Measurements from ENCODE around the gene ZNF560.

Gene ZNF560

GRCh38 chr19:9528757-9529336 is 30.4 kb upstream of the ZNF560 start:
- TF ChIP-seq, protein P1, sequence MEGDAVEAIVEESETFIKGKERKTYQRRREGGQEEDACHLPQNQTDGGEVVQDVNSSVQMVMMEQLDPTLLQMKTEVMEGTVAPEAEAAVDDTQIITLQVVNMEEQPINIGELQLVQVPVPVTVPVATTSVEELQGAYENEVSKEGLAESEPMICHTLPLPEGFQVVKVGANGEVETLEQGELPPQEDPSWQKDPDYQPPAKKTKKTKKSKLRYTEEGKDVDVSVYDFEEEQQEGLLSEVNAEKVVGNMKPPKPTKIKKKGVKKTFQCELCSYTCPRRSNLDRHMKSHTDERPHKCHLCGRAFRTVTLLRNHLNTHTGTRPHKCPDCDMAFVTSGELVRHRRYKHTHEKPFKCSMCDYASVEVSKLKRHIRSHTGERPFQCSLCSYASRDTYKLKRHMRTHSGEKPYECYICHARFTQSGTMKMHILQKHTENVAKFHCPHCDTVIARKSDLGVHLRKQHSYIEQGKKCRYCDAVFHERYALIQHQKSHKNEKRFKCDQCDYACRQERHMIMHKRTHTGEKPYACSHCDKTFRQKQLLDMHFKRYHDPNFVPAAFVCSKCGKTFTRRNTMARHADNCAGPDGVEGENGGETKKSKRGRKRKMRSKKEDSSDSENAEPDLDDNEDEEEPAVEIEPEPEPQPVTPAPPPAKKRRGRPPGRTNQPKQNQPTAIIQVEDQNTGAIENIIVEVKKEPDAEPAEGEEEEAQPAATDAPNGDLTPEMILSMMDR (IDR thresholded peaks at IDR 0.05; ENCODE audit: low read depth, low read length): no peak
- DNase-seq (ENCODE audit: extremely low read depth, low read depth): no peak

DNA sequence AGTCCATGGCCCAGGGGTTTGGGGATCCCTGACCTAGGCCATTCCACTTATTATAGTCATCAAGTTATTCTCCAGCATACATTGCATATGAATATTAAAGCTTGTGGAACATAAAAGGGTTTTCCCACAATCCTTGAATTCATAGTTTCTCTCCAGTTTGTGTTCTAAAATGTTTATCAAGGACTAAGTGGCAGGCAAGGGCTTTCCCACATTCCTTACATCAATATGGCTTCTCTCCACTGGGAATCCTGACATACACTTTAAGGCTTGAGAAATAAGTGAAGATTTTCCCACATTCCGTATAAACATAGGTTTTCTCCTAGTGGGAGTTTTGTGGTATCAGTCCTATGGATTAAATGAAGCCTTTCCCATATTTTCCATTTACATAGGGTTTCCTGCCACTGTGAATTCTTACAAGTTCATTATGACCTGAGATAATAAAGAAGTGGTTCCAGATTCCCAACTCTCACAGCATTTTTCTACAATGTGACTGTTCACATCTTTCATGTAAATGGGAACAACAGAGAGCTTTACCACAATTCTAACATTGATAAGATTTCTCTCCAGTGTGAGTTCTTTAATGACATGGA is 25.6 kb upstream of the ZNF560 start:
- TF ChIP-seq, protein P1 (IDR thresholded peaks at IDR 0.05; ENCODE audit: low read depth, low read length): no peak
- no peak for DNase-seq (ENCODE audit: extremely low read depth, low read depth)

DNA sequence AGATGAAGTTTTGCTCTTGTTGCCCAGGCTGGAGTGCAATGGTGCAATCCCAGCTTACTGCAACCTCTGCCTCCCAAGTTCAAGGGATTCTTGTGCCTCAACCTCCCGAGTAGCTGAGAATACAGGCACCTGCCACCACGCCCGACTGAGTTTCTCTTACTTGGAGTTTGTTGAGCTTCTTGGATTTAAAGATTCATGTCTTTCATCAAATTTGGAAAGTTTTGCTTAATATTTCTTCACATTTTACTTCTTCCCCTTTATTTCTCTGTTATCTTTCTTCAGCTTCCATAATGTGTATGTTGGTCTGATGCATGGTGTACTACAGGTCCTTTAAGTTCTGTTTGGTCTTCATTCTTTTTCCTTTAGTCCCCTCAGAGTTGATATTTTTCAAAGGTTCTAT is 8.9 kb upstream of the ZNF560 start:
- no peak for DNase-seq (ENCODE audit: extremely low read depth, low read depth)
- TF ChIP-seq, protein P1 (IDR thresholded peaks at IDR 0.05; ENCODE audit: low read depth, low read length): no peak

GRCh38 chr19:9500796-9501195 is 2.4 kb upstream of the ZNF560 start:
- no peak for DNase-seq (ENCODE audit: extremely low read depth, low read depth)
- TF ChIP-seq, protein P1 (IDR thresholded peaks at IDR 0.05; ENCODE audit: low read depth, low read length): no peak

GRCh38 chr19:9494096-9494495 is 4.3 kb downstream of the ZNF560 start:
- DNase-seq (ENCODE audit: extremely low read depth, low read depth): no peak
- TF ChIP-seq, protein P1 (IDR thresholded peaks at IDR 0.05; ENCODE audit: low read depth, low read length): no peak

GRCh38 chr19:9487016-9487415 is 11.4 kb downstream of the ZNF560 start:
- no peak for DNase-seq (ENCODE audit: extremely low read depth, low read depth)
- TF ChIP-seq, protein P1 (IDR thresholded peaks at IDR 0.05; ENCODE audit: low read depth, low read length): no peak

DNA sequence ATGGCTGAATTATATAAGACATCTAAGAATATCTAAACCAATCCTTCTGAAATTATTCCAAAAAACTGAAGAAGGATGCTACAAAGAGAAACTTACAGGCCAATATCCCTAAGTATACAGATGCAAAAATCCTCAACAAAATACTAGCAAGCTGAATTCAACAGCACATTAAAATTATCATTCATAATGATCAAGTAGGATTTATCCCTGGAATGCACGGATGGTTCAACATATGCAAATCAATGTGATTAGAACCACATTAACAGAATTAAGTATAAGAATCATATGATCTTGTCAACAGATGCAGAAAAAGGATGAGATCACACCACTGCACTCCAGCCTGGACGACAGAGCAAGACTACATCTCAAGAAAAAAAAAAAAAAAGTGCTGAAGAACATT is 13.3 kb downstream of the ZNF560 start:
- no peak for DNase-seq (ENCODE audit: extremely low read depth, low read depth)
- TF ChIP-seq, protein P1 (IDR thresholded peaks at IDR 0.05; ENCODE audit: low read depth, low read length): no peak

All from AG09319 (cell line).